Neutrophil (primary cell): ENCODE data around the gene SUPT3H.

ENCODE experiments used
- H3K27ac ChIP-seq: fragments of 200-600 bp; sonication (generic); 2 replicates; pipeline ENCODE4 v1.5.1; 2016; ENCODE audit warnings: mild to moderate bottlenecking, moderate library complexity
- H3K27me3 ChIP-seq: fragments of 200-600 bp; sonication (generic); 2 replicates; pipeline ENCODE4 v1.6.0; 2016; ENCODE audit warnings: mild to moderate bottlenecking
- H3K36me3 ChIP-seq: fragments of 200-600 bp; sonication (generic); 2 replicates; pipeline ENCODE4 v1.5.1; 2017
- H3K4me1 ChIP-seq, 2 experiments: fragments of 200-600 bp in 1 of 2; sonication (generic) in 1 of 2; 1 replicate in 1 of 2; 2 replicates in 1 of 2; pipeline versions ENCODE4 v1.5.1 to v1.6.1; 2013 to 2016; ENCODE audit warnings: low read depth in 1 of 2, low read length in 1 of 2, mild to moderate bottlenecking in 1 of 2, moderate library complexity in 1 of 2; ENCODE audit not compliant: control insufficient read depth in 1 of 2, insufficient read depth in 1 of 2
- H3K4me3 ChIP-seq, 2 experiments: fragments of 200-600 bp in 1 of 2; sonication (generic) in 1 of 2; 1 replicate in 1 of 2; 2 replicates in 1 of 2; pipeline ENCODE4 v1.5.1; 2013 to 2016; ENCODE audit warnings: low read depth in 1 of 2, low read length in 1 of 2, mild to moderate bottlenecking in 1 of 2, moderate library complexity in 1 of 2
- H3K9me3 ChIP-seq: fragments of 200-600 bp; sonication (generic); 2 replicates; pipeline ENCODE4 v1.5.1; 2016
- TF ChIP-seq, protein P1 (sequence below): fragments of 200-600 bp; sonication (generic); IDR thresholded peaks from 2 replicates; pipeline ENCODE4 v1.5.1; 2016; ENCODE audit warnings: antibody characterized with exemption

The SUPT3H gene

DNA sequence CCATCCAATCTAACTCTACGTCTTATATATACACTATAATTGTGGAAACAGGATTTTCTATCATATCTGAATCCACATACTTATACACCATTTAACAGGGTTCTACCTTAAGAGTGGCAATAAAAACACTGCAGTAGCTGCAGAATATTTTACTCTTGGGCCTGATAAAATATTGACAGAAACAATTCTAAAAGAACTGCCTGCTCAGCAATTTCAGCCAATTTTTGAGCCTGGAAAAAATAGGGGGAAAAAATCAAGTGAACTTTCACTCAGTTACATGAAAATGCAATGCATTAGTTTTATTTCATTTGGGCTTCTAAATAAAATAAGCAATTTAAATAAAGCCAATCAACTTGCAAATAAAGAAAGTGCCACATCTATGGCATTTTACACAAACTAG is 296.1 kb downstream of the SUPT3H start:
- Histone ChIP-seq H3K4me3 (no peak overlapping the region), H3K27me3 (no peaks in the 10 kb centered on the region), H3K27ac (no peak overlapping the region), H3K9me3 (peaks cover 3% of the 10 kb centered on the region), H3K4me1 (no peaks in the 10 kb centered on the region), H3K36me3 (no peaks in the 10 kb centered on the region)
- TF ChIP-seq, protein P1, sequence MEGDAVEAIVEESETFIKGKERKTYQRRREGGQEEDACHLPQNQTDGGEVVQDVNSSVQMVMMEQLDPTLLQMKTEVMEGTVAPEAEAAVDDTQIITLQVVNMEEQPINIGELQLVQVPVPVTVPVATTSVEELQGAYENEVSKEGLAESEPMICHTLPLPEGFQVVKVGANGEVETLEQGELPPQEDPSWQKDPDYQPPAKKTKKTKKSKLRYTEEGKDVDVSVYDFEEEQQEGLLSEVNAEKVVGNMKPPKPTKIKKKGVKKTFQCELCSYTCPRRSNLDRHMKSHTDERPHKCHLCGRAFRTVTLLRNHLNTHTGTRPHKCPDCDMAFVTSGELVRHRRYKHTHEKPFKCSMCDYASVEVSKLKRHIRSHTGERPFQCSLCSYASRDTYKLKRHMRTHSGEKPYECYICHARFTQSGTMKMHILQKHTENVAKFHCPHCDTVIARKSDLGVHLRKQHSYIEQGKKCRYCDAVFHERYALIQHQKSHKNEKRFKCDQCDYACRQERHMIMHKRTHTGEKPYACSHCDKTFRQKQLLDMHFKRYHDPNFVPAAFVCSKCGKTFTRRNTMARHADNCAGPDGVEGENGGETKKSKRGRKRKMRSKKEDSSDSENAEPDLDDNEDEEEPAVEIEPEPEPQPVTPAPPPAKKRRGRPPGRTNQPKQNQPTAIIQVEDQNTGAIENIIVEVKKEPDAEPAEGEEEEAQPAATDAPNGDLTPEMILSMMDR: no peak

DNA sequence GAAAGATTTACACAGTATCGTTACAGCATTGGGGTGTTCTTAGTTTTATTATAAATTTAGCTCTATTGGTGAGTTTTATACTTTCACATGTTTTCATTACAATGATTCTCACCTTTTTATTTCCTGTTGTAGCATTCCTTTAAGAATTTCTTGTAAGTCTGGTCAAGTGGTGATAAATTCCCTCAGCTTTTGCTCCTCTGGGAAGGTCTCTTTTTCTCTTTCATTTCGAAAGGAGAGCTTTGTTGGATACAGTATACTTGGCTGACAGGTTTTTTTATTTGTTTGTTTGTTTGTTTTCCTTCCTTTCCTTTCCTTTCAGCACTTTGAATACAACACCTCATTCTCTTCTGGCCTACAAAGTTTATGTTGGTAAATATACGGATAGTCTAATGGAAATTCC is 299.3 kb downstream of the SUPT3H start:
- H3K4me3 ChIP-seq: no peak overlapping the region
- H3K9me3 ChIP-seq: peaks cover 3% of the 10 kb centered on the region
- H3K36me3 ChIP-seq: no peaks in the 10 kb centered on the region
- H3K27me3 ChIP-seq: no peaks in the 10 kb centered on the region
- H3K4me1 ChIP-seq: no peaks in the 10 kb centered on the region
- H3K27ac ChIP-seq: no peak overlapping the region
- TF ChIP-seq, protein P1: no peak

DNA sequence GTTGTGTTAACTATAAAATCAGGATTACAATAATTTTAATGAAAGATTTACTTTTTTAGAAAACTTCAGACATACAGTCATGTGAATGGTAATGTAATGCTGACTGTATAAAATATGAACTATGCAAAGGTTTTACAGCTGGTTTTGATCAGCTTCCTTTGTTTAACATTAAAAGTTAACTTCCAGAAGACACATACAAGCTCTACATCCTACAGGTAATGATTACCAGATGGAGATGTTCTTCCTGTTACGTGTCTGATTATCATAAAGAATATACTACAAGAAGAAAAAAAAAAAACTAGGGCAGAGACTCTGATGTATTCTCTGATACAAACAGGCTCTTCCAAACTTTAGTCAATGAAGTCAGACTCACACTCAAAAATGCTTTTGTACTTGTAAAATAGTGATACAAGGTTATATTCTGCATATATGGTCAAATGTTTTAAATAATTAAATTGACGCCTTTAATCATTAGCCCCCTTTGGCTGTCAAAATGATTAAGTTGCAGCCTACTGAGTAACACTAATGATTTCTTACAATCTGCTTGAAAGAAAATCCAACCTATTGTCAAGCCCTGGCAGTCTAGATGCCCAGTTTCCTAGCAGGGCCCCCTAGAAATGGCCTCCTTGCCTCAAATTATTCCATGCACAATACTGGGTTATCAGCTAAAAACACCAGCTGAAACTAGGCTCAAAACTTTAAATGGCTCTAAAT is 301.4 kb downstream of the SUPT3H start:
- peaks cover 3% of the 10 kb centered on the region for H3K9me3 ChIP-seq
- no peaks in the 10 kb centered on the region for H3K27me3 ChIP-seq
- TF ChIP-seq, protein P1: no peak
- no peak overlapping the region for H3K27ac ChIP-seq
- no peak overlapping the region for H3K4me3 ChIP-seq
- no peaks in the 10 kb centered on the region for H3K4me1 ChIP-seq
- H3K36me3 ChIP-seq: no peaks in the 10 kb centered on the region

DNA sequence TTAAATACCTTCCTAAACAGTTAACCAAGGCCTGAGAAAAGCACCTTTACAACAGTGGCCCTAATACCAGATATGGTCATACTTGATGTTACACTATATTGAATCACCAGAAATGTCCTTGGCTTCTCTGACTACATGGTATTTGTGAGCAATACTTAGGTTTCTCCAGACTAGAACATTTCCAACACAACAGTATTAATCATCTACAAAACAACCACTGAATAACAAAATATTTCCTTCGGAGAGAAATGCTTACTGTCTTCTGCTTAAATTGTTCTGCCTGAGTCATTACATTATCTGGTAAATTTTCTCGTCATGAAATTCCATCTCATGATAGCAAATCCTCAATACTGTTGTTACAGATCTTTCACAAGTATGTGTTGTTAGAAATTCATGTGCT is 302.5 kb downstream of the SUPT3H start:
- H3K27me3 ChIP-seq: no peaks in the 10 kb centered on the region
- H3K4me3 ChIP-seq: no peak overlapping the region
- H3K4me1 ChIP-seq: no peaks in the 10 kb centered on the region
- peaks cover 3% of the 10 kb centered on the region for H3K9me3 ChIP-seq
- TF ChIP-seq, protein P1: no peak
- H3K36me3 ChIP-seq: no peaks in the 10 kb centered on the region
- H3K27ac ChIP-seq: no peak overlapping the region

DNA sequence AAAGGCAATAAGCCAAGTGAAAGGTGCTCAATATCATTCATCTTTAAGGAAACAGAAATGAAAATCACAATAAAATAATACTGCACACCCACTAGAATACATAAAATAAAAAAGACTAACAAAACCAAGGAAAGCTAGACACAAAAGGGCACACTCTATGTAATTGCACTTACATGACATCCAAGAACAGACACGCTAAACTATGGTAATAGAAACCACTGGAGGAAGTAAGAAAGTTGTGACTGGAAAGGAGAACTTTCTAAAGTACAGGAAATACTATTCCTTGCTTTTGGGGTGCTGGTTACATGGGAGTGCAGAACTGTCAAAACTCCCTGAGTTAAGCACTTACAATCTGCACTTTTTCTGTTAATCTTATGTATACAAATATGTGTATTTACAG is 303.3 kb downstream of the SUPT3H start:
- H3K36me3 ChIP-seq: no peaks in the 10 kb centered on the region
- H3K9me3 ChIP-seq: peaks cover 3% of the 10 kb centered on the region
- no peak overlapping the region for H3K27ac ChIP-seq
- H3K4me3 ChIP-seq: no peak overlapping the region
- TF ChIP-seq, protein P1: no peak
- H3K27me3 ChIP-seq: no peaks in the 10 kb centered on the region
- no peaks in the 10 kb centered on the region for H3K4me1 ChIP-seq
